H1 (cell line): ENCODE results near the gene AMPH. TPM values are rescaled to one million over a fixed set of nuclear protein-coding genes. Genes with fewer than 3 reads are reported as not detected.

Experiments
- CTCF ChIA-PET: fragments of 300-600 bp; sonication (Branson Sonifier 250); formaldehyde crosslinking; loops from one replicate; lab custom pipeline; 2021; ENCODE audit not compliant: partially characterized antibody; lab: Charles Lee
- POLR2A ChIA-PET: fragments of 300-600 bp; sonication (Branson Sonifier 250); formaldehyde crosslinking; loops from one replicate; lab custom pipeline; 2021; ENCODE audit warnings: inconsistent platforms; ENCODE audit not compliant: partially characterized antibody; lab: Charles Lee
- DNase-seq, 2 experiments: peaks; one replicate each; pipeline versions ENCODE4 v3.0.0 to v3.0.0-alpha.2; 2010 to 2022; ENCODE audit warnings: low spot score in 2 of 2, low read depth in 1 of 2, mixed read lengths in 1 of 2
- FAIRE-seq: peaks from 2 replicates; lab custom pipeline; 2011; peaks lifted over from hg19 to GRCh38; lab: Jason Lieb, UNC
- H2AFZ ChIP-seq: 2 replicates; pipeline ENCODE4 v1.8.1; 2012; ENCODE audit warnings: low read length, inconsistent platforms
- H2AK5ac ChIP-seq: 2 replicates; pipeline ENCODE4 v1.6.1; 2013; ENCODE audit warnings: low read depth, low read length
- H2BK120ac ChIP-seq: replicated peaks from 2 replicates; pipeline ENCODE3; 2013; ENCODE audit warnings: low read depth, low read length, inconsistent platforms
- H2BK12ac ChIP-seq: 2 replicates; pipeline ENCODE4 v1.6.1; 2013; ENCODE audit warnings: low read depth, low read length
- H2BK15ac ChIP-seq: 2 replicates; pipeline ENCODE4 v1.6.1; 2013; ENCODE audit warnings: low read length
- H2BK20ac ChIP-seq: 2 replicates; pipeline ENCODE4 v1.6.1; 2013; ENCODE audit warnings: low read length
- H2BK5ac ChIP-seq: 2 replicates; pipeline ENCODE4 v1.6.1; 2013; ENCODE audit warnings: low read depth, low read length
- H3K14ac ChIP-seq: 2 replicates; pipeline ENCODE4 v1.6.1; 2013; ENCODE audit warnings: inconsistent platforms; ENCODE audit not compliant: insufficient read length
- H3K18ac ChIP-seq: 2 replicates; pipeline ENCODE4 v1.6.1; 2013; ENCODE audit warnings: low read length; ENCODE audit errors: extremely low read depth
- H3K23ac ChIP-seq: 2 replicates; pipeline ENCODE4 v1.6.1; 2013; ENCODE audit warnings: inconsistent platforms; ENCODE audit not compliant: insufficient read length
- H3K23me2 ChIP-seq: 2 replicates; pipeline ENCODE4 v1.6.1; 2013; ENCODE audit warnings: low read depth, low read length
- H3K27ac ChIP-seq: 2 replicates; pipeline ENCODE4 v1.6.1; 2011; ENCODE audit warnings: low read depth, low read length, inconsistent platforms
- H3K27me3 ChIP-seq, 4 experiments: replicated peaks in 1 of 4; 1 replicate in 1 of 4; 2 replicates in 3 of 4; pipeline versions ENCODE4 v1.6.1 to v1.8.1; 2011 to 2013; ENCODE audit warnings: low read length in 3 of 4, mild to moderate bottlenecking in 3 of 4, inconsistent platforms in 2 of 4, mixed read lengths in 2 of 4, moderate library complexity in 1 of 4; ENCODE audit not compliant: control insufficient read depth in 3 of 4, insufficient read depth in 3 of 4; ENCODE audit errors: extremely low read depth in 1 of 4
- H3K36me3 ChIP-seq, 4 experiments: 2 replicates each; pipeline versions ENCODE4 v1.6.1 to v1.8.1; 2011 to 2013; ENCODE audit warnings: mild to moderate bottlenecking in 4 of 4, low read length in 3 of 4, moderate library complexity in 2 of 4, control low read depth in 1 of 4, inconsistent platforms in 1 of 4; ENCODE audit not compliant: insufficient read depth in 4 of 4, control insufficient read depth in 2 of 4
- H3K4ac ChIP-seq: replicated peaks from 2 replicates; pipeline ENCODE3; 2013; ENCODE audit warnings: low read length, low read depth, mixed read lengths, inconsistent platforms; ENCODE audit not compliant: insufficient read length
- H3K4me1 ChIP-seq, 4 experiments: replicated peaks in 1 of 4; 1 replicate in 1 of 4; 2 replicates in 3 of 4; pipeline versions ENCODE4 v1.6.1 to v1.8.1; 2011 to 2013; ENCODE audit warnings: low read length in 3 of 4, inconsistent platforms in 2 of 4, mixed read lengths in 1 of 4; ENCODE audit not compliant: insufficient read depth in 4 of 4, control insufficient read depth in 3 of 4
- H3K4me2 ChIP-seq, 2 experiments: 2 replicates each; pipeline versions ENCODE4 v1.6.1 to v1.8.1; 2011 to 2013; ENCODE audit warnings: low read depth in 2 of 2, low read length in 2 of 2, control low read depth in 1 of 2, inconsistent platforms in 1 of 2, mild to moderate bottlenecking in 1 of 2; ENCODE audit not compliant: insufficient read depth in 1 of 2
- H3K4me3 ChIP-seq, 4 experiments: fragments of 200-600, 300-600 bp in 1 of 4; sonication (generic), shearing (Covaris generic), sonication (Bioruptor Twin) in 1 of 4; 2 replicates each; pipeline versions ENCODE4 v1.5.1 to v1.8.1; 2011 to 2016; ENCODE audit warnings: low read length in 4 of 4, low read depth in 3 of 4, control low read depth in 2 of 4, inconsistent platforms in 2 of 4, mild to moderate bottlenecking in 2 of 4, mixed read lengths in 1 of 4, moderate library complexity in 1 of 4; ENCODE audit not compliant: insufficient read depth in 2 of 4; ENCODE audit errors: extremely low read depth in 1 of 4
- H3K56ac ChIP-seq: replicated peaks from 2 replicates; pipeline ENCODE3; 2013; ENCODE audit warnings: low read depth, mild to moderate bottlenecking, mixed read lengths, low read length, inconsistent platforms; ENCODE audit not compliant: insufficient read length
- H3K79me1 ChIP-seq: 2 replicates; pipeline ENCODE4 v1.6.1; 2013; ENCODE audit warnings: low read depth, low read length, control low read depth
- H3K79me2 ChIP-seq, 2 experiments: 2 replicates each; pipeline versions ENCODE4 v1.6.1 to v1.8.1; 2012 to 2013; ENCODE audit warnings: low read length in 2 of 2, mild to moderate bottlenecking in 2 of 2, inconsistent platforms in 1 of 2; ENCODE audit not compliant: insufficient read depth in 2 of 2, control insufficient read depth in 1 of 2
- H3K9ac ChIP-seq, 4 experiments: replicated peaks in 1 of 4; 1 replicate in 1 of 4; 2 replicates in 3 of 4; pipeline versions ENCODE4 v1.6.1 to v1.8.1; 2011 to 2013; ENCODE audit warnings: low read depth in 3 of 4, low read length in 3 of 4, control low read depth in 2 of 4, mild to moderate bottlenecking in 2 of 4, moderate library complexity in 2 of 4, inconsistent platforms in 1 of 4; ENCODE audit errors: extremely low read depth in 1 of 4
- H3K9me3 ChIP-seq, 2 experiments: 2 replicates each; pipeline versions ENCODE4 v1.6.1 to v1.8.1; 2012 to 2013; ENCODE audit warnings: mild to moderate bottlenecking in 2 of 2, moderate library complexity in 2 of 2, control low read depth in 1 of 2, inconsistent platforms in 1 of 2, low read depth in 1 of 2, low read length in 1 of 2, mixed read lengths in 1 of 2; ENCODE audit not compliant: insufficient read depth in 2 of 2
- H4K20me1 ChIP-seq, 2 experiments: replicated peaks in 1 of 2; 2 replicates each; pipeline versions ENCODE3 to v1.8.1; 2011 to 2013; ENCODE audit warnings: inconsistent platforms in 2 of 2, low read length in 2 of 2, mild to moderate bottlenecking in 1 of 2; ENCODE audit not compliant: insufficient read depth in 2 of 2, control insufficient read depth in 1 of 2
- H4K5ac ChIP-seq: 2 replicates; pipeline ENCODE4 v1.6.1; 2013; ENCODE audit warnings: low read length, low read depth, mixed read lengths, inconsistent platforms; ENCODE audit not compliant: insufficient read length
- H4K8ac ChIP-seq: 2 replicates; pipeline ENCODE4 v1.8.0; 2013; ENCODE audit warnings: mild to moderate bottlenecking, moderate library complexity, low read length, inconsistent platforms; ENCODE audit not compliant: insufficient read depth; ENCODE audit errors: extremely low read depth
- H4K91ac ChIP-seq: replicated peaks from 2 replicates; pipeline ENCODE3; 2013; ENCODE audit warnings: low read length, mixed read lengths, inconsistent platforms; ENCODE audit not compliant: insufficient read length
- BRCA1 ChIP-seq: IDR thresholded peaks from 2 replicates; pipeline ENCODE4 v1.6.1; 2012; ENCODE audit warnings: low read depth, low read length, improper control_type of control experiment
- PHF8 ChIP-seq: fragments of 200-600 bp; sonication (generic); conservative IDR thresholded peaks from 2 replicates; pipeline ENCODE4 v1.7.1; 2012; ENCODE audit warnings: low read depth, mild to moderate bottlenecking, inconsistent platforms, low read length, moderate library complexity
- RXRA ChIP-seq: IDR thresholded peaks from 2 replicates; pipeline ENCODE4 v1.6.1; 2011; ENCODE audit warnings: low read depth, mild to moderate bottlenecking, low read length, moderate library complexity; ENCODE audit not compliant: insufficient read depth
- WGBS, 2 experiments: shearing (Covaris generic) in 1 of 2; methylation state at CpG; one replicate each; pipeline versions ENCODE4 v1.1.6 to v1.1.7; 2013 to 2015; ENCODE audit warnings: low lambda C conversion rate in 2 of 2, mixed read lengths in 2 of 2, inconsistent platforms in 1 of 2, low coverage in 1 of 2, missing lambda C conversion rate in 1 of 2; ENCODE audit not compliant: insufficient replicate concordance in 2 of 2, insufficient coverage in 1 of 2, insufficient read length in 1 of 2; ENCODE audit errors: extremely low coverage in 1 of 2, missing lambda C conversion rate in 1 of 2; 5-methylcytosine and 5-hydroxymethylcytosine counted together
- polyA plus RNA-seq, 7 experiments: library from polyadenylated mRNA; depleted of rRNA in 3 of 7; stranded (reverse) in 5 of 7; unstranded in 2 of 7; fragments of >200 nt in 5 of 7; fragments of 200-250 nt in 2 of 7; gene quantifications; 1 replicate in 5 of 7; 2 replicates in 1 of 7; 4 replicates in 1 of 7; pipeline versions ENCODE4 v1.2.1 to v1.2.3, GENCODE V29; 2011 to 2013; ENCODE audit warnings: missing spikeins in 2 of 7, mixed read lengths in 2 of 7
- total RNA-seq: library from RNA; stranded (reverse); fragmentation: NEBNext Ultra II Directional; extraction: Animal tissue kit (Norgen Biotek cat#: 25700); gene quantifications from 2 replicates; pipeline ENCODE4 v1.2.1, GENCODE V29; 2021
- TF ChIP-seq, protein P1 (sequence below): IDR thresholded peaks from 2 replicates; pipeline ENCODE4 v1.6.1; 2012; ENCODE audit warnings: inconsistent platforms

Gene AMPH
- total and polyA plus RNA-seq, 2 of the 8 experiments (the other 6 are each of a cell fraction or from before 2014, with no cell fraction given) = 7.3 to 12.2 TPM

GRCh38 chr7:38428041-38428440 lies 203.1 kb downstream of the AMPH start:
- 85% methylated on average over 1 of the region's 1 CpG; no CpG with 5 or more reads in 1 of the 2 experiments for WGBS, 2 experiments
- no peak overlapping the region for H2BK12ac ChIP-seq
- no peak overlapping the region for H3K4ac ChIP-seq

More at GRCh38 chr7:38428041-38428440, 203.1 kb downstream of the AMPH start:
- no peaks in the 10 kb centered on the region for H3K79me1 ChIP-seq
- no peak overlapping the region for H3K23ac ChIP-seq
- H3K4me1 ChIP-seq = no peaks in the 10 kb centered on the region
- no peak overlapping the region for H2BK5ac ChIP-seq
- no peak overlapping the region for H2BK15ac ChIP-seq
- no peak overlapping the region for H3K14ac ChIP-seq
- ChIA-PET POLR2A (no interaction called here), CTCF (no interaction called here)
- H4K91ac ChIP-seq = no peak overlapping the region
- H3K18ac ChIP-seq = no peak overlapping the region
- no peak overlapping the region for H4K8ac ChIP-seq
- H3K79me2 ChIP-seq = no peaks in the 10 kb centered on the region
- no peak overlapping the region for H2AK5ac ChIP-seq
- no peak overlapping the region for H2AFZ ChIP-seq
- H3K27ac ChIP-seq = no peak overlapping the region
- H2BK20ac ChIP-seq = no peak overlapping the region
- H4K20me1 ChIP-seq = no peaks in the 10 kb centered on the region
- H3K4me2 ChIP-seq = no peak overlapping the region
- H3K23me2 ChIP-seq = no peaks in the 10 kb centered on the region
- no peaks in the 10 kb centered on the region for H3K9me3 ChIP-seq
- no peak overlapping the region for H3K4me3 ChIP-seq
- H3K9ac ChIP-seq = no peak overlapping the region
- no peak overlapping the region for H4K5ac ChIP-seq
- no peak overlapping the region for H2BK120ac ChIP-seq
- DNase-seq (no peak), FAIRE-seq (no peak)
- TF ChIP-seq RXRA (no peak), PHF8 (no peak), BRCA1 (no peak)
- TF ChIP-seq, protein P1, sequence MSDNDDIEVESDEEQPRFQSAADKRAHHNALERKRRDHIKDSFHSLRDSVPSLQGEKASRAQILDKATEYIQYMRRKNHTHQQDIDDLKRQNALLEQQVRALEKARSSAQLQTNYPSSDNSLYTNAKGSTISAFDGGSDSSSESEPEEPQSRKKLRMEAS = no peak
- H3K27me3 ChIP-seq = no peaks in the 10 kb centered on the region
- H3K56ac ChIP-seq = no peak overlapping the region
- H3K36me3 ChIP-seq = no peaks in the 10 kb centered on the region
